HFFc6 (cell line): Measurements from ENCODE around the gene SEPTIN3. TPM values are rescaled to one million over a fixed set of nuclear protein-coding genes. Genes with fewer than 3 reads are reported as not detected.

ENCODE experiments used
- DNase-seq: peaks from one replicate; pipeline ENCODE4 v3.0.0-alpha.2; 2018
- H3K27ac Mint-ChIP-seq: 2 replicates; pipeline ENCODE4 v1.8.0; 2020; ENCODE audit warnings: mild to moderate bottlenecking, mixed read lengths
- H3K27me3 Mint-ChIP-seq: 2 replicates; pipeline ENCODE4 v1.8.0; 2021; ENCODE audit warnings: mild to moderate bottlenecking, moderate library complexity, mixed read lengths; ENCODE audit not compliant: insufficient read depth
- H3K36me3 Mint-ChIP-seq: 2 replicates; pipeline ENCODE4 v1.8.0; 2021; ENCODE audit warnings: low read depth, mixed read lengths
- H3K4me1 Mint-ChIP-seq: 2 replicates; pipeline ENCODE4 v1.8.0; 2020; ENCODE audit warnings: low read depth, mixed read lengths
- H3K4me3 Mint-ChIP-seq: 2 replicates; pipeline ENCODE4 v1.8.0; 2020; ENCODE audit warnings: mild to moderate bottlenecking, moderate library complexity, mixed read lengths
- H3K9me3 Mint-ChIP-seq: 2 replicates; pipeline ENCODE4 v1.8.0; 2020; ENCODE audit warnings: mild to moderate bottlenecking, mixed read lengths
- total RNA-seq, 6 experiments: library from RNA; stranded (reverse); fragmentation: NEBNext Ultra II Directional; extraction: Animal tissue kit (Norgen Biotek cat#: 25700); gene quantifications; 2 replicates in 1 of 6; 3 replicates in 5 of 6; pipeline ENCODE4 v1.2.3, GENCODE V29; 2021
- TF ChIP-seq, protein P1 (sequence below): fragments of 200-600 bp; sonication (generic); IDR thresholded peaks from 2 replicates; pipeline ENCODE4 v1.5.0; 2021; ENCODE audit warnings: antibody characterized with exemption, mild to moderate bottlenecking

Gene SEPTIN3
- total RNA-seq, 6 experiments from 2014 or later = 0.05 to 0.17 TPM; not detected in 4

DNA sequence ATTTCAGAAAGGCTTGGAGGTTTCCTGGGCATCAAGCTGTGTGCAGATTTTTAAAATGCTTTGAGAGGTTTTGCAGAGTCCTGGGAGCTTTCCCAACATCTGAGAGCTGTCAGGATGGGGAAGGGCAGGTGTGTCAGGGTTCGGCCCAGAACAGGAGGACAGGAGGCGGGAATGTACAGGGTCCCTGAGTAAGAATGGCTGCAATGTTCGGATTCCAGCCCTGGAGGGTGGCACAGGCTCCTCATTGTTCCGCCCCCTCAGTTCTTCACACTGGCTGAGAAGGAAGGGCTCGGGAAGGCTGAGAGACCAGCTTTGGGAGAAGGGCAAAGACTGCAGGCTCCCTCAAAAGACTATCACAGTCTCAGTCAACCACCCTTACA lies 5.1 kb upstream of the SEPTIN3 start:
- TF ChIP-seq, protein P1, sequence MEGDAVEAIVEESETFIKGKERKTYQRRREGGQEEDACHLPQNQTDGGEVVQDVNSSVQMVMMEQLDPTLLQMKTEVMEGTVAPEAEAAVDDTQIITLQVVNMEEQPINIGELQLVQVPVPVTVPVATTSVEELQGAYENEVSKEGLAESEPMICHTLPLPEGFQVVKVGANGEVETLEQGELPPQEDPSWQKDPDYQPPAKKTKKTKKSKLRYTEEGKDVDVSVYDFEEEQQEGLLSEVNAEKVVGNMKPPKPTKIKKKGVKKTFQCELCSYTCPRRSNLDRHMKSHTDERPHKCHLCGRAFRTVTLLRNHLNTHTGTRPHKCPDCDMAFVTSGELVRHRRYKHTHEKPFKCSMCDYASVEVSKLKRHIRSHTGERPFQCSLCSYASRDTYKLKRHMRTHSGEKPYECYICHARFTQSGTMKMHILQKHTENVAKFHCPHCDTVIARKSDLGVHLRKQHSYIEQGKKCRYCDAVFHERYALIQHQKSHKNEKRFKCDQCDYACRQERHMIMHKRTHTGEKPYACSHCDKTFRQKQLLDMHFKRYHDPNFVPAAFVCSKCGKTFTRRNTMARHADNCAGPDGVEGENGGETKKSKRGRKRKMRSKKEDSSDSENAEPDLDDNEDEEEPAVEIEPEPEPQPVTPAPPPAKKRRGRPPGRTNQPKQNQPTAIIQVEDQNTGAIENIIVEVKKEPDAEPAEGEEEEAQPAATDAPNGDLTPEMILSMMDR = no peak
- no peak overlapping the region for H3K4me3 Mint-ChIP-seq
- no peak for DNase-seq
- no peak overlapping the region for H3K27ac Mint-ChIP-seq
- no peaks in the 10 kb centered on the region for H3K36me3 Mint-ChIP-seq
- H3K9me3 Mint-ChIP-seq = no peaks in the 10 kb centered on the region
- peaks cover 10% of the 10 kb centered on the region for H3K4me1 Mint-ChIP-seq
- peaks cover 2% of the 10 kb centered on the region for H3K27me3 Mint-ChIP-seq

DNA sequence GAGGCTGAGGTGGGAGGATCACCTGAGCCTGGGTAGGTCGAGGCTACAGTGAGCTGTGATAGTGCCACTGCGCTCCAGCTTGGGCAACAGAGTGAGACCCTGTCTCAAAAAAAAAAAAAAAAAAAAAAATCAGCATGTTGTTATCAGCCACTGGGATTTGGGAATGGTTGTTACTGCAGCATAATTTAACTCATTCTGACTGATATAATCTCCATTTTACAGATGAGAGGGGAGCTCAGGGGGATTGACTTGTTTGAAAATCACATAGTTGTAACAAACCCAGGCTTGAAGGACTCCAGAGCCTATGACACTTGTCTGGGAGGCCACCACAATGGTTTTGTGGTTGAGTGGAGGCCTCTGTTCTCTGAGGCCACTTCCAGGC lies 3.0 kb upstream of the SEPTIN3 start:
- TF ChIP-seq, protein P1 = no peak
- Mint-ChIP-seq H3K9me3 (no peaks in the 10 kb centered on the region), H3K4me1 (peaks cover 10% of the 10 kb centered on the region), H3K27ac (peak overlapping the region; percentile 74), H3K36me3 (no peaks in the 10 kb centered on the region), H3K27me3 (peaks cover 11% of the 10 kb centered on the region), H3K4me3 (no peak overlapping the region)
- no peak for DNase-seq

DNA sequence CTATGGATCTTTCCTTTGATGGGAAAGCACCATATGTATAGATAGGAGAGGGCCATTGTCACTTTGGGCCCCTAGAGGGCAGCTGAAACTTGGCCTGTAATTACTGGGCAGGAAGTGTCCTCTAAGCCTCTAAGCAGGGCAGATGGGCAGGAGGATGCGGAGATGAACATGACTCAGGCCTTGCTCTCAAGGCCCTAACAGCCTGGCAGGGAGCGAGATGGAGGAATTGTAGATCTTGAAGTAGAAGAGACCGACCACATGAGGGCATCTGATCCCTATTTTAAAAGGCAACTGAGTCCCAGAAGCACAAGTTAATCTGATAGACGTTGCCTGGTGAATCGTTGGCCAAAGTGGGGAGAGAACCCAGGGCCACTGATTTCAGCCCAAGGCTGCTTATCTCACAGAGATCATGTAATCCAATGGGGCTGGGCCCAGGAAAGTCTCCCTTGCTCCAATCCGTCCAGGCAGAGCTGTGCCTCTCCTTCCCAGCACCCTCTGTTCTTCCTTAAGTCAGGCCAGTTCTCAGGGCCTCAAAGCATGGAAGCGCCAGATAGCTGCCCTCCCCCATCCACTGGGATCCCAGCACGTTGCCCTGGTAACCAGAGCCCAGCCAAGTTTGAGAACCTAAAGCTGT lies 2.5 kb upstream of the SEPTIN3 start:
- peak overlapping the region; percentile 74 for H3K27ac Mint-ChIP-seq
- H3K36me3 Mint-ChIP-seq = no peaks in the 10 kb centered on the region
- no peak overlapping the region for H3K4me3 Mint-ChIP-seq
- H3K4me1 Mint-ChIP-seq = peaks cover 10% of the 10 kb centered on the region
- TF ChIP-seq, protein P1 = peak; percentile 78
- no peaks in the 10 kb centered on the region for H3K9me3 Mint-ChIP-seq
- DNase-seq = peak; percentile 94
- peaks cover 14% of the 10 kb centered on the region for H3K27me3 Mint-ChIP-seq

DNA sequence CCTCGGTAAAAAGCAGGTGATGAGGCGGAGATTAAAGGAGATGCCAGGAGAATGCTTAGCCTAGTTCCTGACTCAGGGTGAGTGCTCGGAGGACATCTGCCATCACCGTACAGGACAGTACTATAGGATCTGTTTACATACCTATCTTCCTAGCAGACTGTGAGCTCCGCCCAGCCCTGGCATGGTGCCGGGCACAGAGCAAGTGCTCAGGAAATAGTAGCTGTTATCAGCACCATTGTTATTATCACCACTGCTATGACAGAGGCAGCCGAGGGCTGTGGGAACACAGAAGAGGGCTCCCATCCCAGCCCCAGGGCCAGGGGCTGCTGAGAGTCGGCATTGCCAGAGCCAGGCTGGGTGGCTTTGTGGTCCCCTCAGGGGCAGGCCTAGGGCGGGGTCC lies 642 bp upstream of the SEPTIN3 start:
- Mint-ChIP-seq H3K9me3 (no peaks in the 10 kb centered on the region), H3K27ac (no peak overlapping the region)

DNA sequence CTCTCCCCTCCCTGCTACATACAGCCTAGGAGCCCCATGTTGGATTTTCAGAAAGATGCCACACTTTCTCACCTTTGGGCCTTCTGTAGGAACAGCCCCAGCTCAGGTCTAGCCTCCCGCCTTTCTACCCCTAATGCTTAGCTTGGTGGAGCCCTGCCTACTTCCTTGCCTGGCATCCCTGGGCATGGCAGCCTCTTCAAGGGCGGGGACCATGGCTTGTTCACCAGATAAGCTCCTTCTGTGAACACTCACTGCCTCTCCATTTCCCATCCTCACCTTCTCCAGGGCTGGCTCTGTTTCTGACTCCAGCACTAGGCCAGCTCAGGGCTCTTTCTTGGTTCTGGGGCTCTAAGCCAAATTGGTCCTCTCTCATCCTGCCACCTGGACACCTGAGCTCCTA lies 1.4 kb downstream of the SEPTIN3 start:
- Mint-ChIP-seq H3K36me3 (no peaks in the 10 kb centered on the region), H3K4me1 (peaks cover 10% of the 10 kb centered on the region), H3K27ac (no peak overlapping the region), H3K4me3 (no peak overlapping the region), H3K9me3 (no peaks in the 10 kb centered on the region), H3K27me3 (peaks cover 21% of the 10 kb centered on the region)
- DNase-seq = no peak
- TF ChIP-seq, protein P1 = no peak

More for the DNA sequence above, 642 bp upstream of the SEPTIN3 start:
- Mint-ChIP-seq H3K4me1 (peaks cover 10% of the 10 kb centered on the region), H3K27me3 (peaks cover 20% of the 10 kb centered on the region), H3K36me3 (no peaks in the 10 kb centered on the region), H3K4me3 (no peak overlapping the region)
- TF ChIP-seq, protein P1 = no peak
- DNase-seq = no peak
